Adrenal gland (tissue), 12 donors: ENCODE measurements around the gene HMGCS2. TPM values are rescaled to one million over a fixed set of nuclear protein-coding genes. Genes with fewer than 3 reads are reported as not detected.

Experiments used
- DNase-seq, 7 donors: peaks; one replicate each; pipeline ENCODE4 v3.0.0-alpha.2; 2019 to 2020
- H3K27ac ChIP-seq, 5 donors: fragments of 200-600 bp; sonication (generic) in 4 of 5; 1 replicate in 3 of 5; 2 replicates in 2 of 5; pipeline versions ENCODE4 v1.5.1 to v1.8.0; 2016 to 2020; ENCODE audit warnings: mild to moderate bottlenecking in 1 of 5
- H3K27me3 ChIP-seq: fragments of 200-600 bp; 2 replicates; pipeline ENCODE4 v1.8.0; 2021
- H3K36me3 ChIP-seq, 2 donors: fragments of 200-600 bp; replicated peaks in 1 of 2; 1 replicate in 1 of 2; 2 replicates in 1 of 2; pipeline versions ENCODE4 v1.5.1 to v1.8.0; 2018 to 2022
- H3K4me1 ChIP-seq, 2 donors: fragments of 200-600 bp; replicated peaks in 1 of 2; 1 replicate in 1 of 2; 2 replicates in 1 of 2; pipeline versions ENCODE4 v1.5.1 to v1.8.0; 2018 to 2021
- H3K4me3 ChIP-seq, 4 donors: fragments of 200-600 bp; sonication (generic) in 3 of 4; one replicate each; pipeline ENCODE4 v1.5.1; 2016 to 2018
- H3K9me3 ChIP-seq, 3 donors: fragments of 200-600 bp; sonication (generic) in 1 of 3; replicated peaks in 1 of 3; 1 replicate in 2 of 3; 2 replicates in 1 of 3; pipeline versions ENCODE4 v1.5.1 to v1.8.0; 2016 to 2021
- CTCF ChIP-seq, 6 experiments: fragments of 450-650 bp in 4 of 6; fragments of 200-600 bp in 2 of 6; sonication (generic) in 1 of 6; IDR thresholded peaks; 1 replicate in 5 of 6; 2 replicates in 1 of 6; pipeline versions ENCODE4 v1.5.1 to v1.8.0; 2016 to 2021; ENCODE audit warnings: antibody characterized with exemption in 6 of 6, mild to moderate bottlenecking in 2 of 6, moderate library complexity in 1 of 6
- POLR2A ChIP-seq, 2 donors: fragments of 450-650 bp; IDR thresholded peaks; one replicate each; pipeline ENCODE4 v1.6.1; 2017; ENCODE audit warnings: antibody characterized with exemption in 2 of 2, mild to moderate bottlenecking in 2 of 2, moderate library complexity in 1 of 2
- WGBS, 4 donors: extraction: QIAGEN DNeasy Blood & Tissue Kit in 2 of 4; methylation state at CpG; one replicate each; pipeline versions ENCODE4 v1.1.5 to v1.1.7; 2013 to 2017; 5-methylcytosine and 5-hydroxymethylcytosine counted together
- intact Hi-C, 2 donors: fragments of 100-400 bp; cut with DNase I; formaldehyde crosslinking; loops; one replicate each; pipeline versions ENCODE4 v1.14.1 to v1.15.0; 2022 to 2023
- polyA plus RNA-seq, 3 donors: library from polyadenylated mRNA; stranded (reverse); fragments of 200-250 nt in 2 of 3; fragments of 350-450 nt in 1 of 3; fragmentation: Illumina TruSeq in 1 of 3; extraction: RNeasy Lipid Tissue Mini Kit (QIAGEN cat#74804) in 1 of 3; gene quantifications; one replicate each; pipeline ENCODE4 v1.2.3, GENCODE V29; 2013 to 2014
- total RNA-seq, 9 donors: library from RNA; depleted of rRNA in 4 of 9; stranded (reverse); fragments of >200 nt in 4 of 9; fragments of 120-200 nt in 1 of 9; fragmentation: NEBNext Ultra II Directional in 1 of 9; extraction: Animal tissue kit (Norgen Biotek cat#: 25700) in 1 of 9; gene quantifications; one replicate each; pipeline versions ENCODE4 v1.1.0 to v1.2.4, GENCODE V29; 2013 to 2023
- donor health status: healthy with polysubstance abuse.
- donor health status: Bipolar disorder and iron deficiency.
- donor health status: DM: yes; HTN: yes; CAD: no.
- donor health status: DM: no; HTN: no; CAD: no.
- donor health status: DM: no; HTN: no; CAD: no.
- donor health status: DM: yes; HTN: yes; CAD: no.

The HMGCS2 gene
- total and polyA plus RNA-seq, 12 donors = 0.30 to 0.68 (median 0.34) TPM; not detected in 5

GRCh38 chr1:119743308-119743707 lies 25.4 kb downstream of the HMGCS2 start:
- WGBS, 4 donors = 55 to 83% (median 65%) methylated on average over 1 to 3 of the region's 3 CpGs; no CpG with 5 or more reads in 1 of the 4 donors
- Histone ChIP-seq H3K27ac (no peak overlapping the region), H3K9me3 (no peaks in the 10 kb centered on the region), H3K4me1 (peaks cover 0 to 4% of the 10 kb centered on the region in 2 donors), H3K4me3 (no peak overlapping the region), H3K36me3 (no peaks in the 10 kb centered on the region), H3K27me3 (no peaks in the 10 kb centered on the region)
- intact Hi-C loops = no loop called here
- TF ChIP-seq POLR2A (IDR thresholded peaks at IDR 0.05) (no peak), CTCF (IDR thresholded peaks at IDR 0.05) (no peak)
- DNase-seq = no peak

- Histone ChIP-seq H3K4me1 (peaks cover 0 to 4% of the 10 kb centered on the region in 2 donors), H3K27ac (no peak overlapping the region), H3K36me3 (no peaks in the 10 kb centered on the region), H3K27me3 (no peaks in the 10 kb centered on the region), H3K9me3 (no peaks in the 10 kb centered on the region), H3K4me3 (no peak overlapping the region)
- DNase-seq = no peak
- 77 to 100% (median 86%) methylated on average over 1 to 7 of the region's 7 CpGs for WGBS, 4 donors
- intact Hi-C loops = no loop called here
- TF ChIP-seq CTCF (IDR thresholded peaks at IDR 0.05) (no peak), POLR2A (IDR thresholded peaks at IDR 0.05) (no peak)
Measured at GRCh38 chr1:119742677-119743076, 26.0 kb downstream of the HMGCS2 start.

GRCh38 chr1:119742202-119742601 lies 26.5 kb downstream of the HMGCS2 start:
- Histone ChIP-seq H3K4me1 (peaks cover 0 to 4% of the 10 kb centered on the region in 2 donors), H3K4me3 (no peak overlapping the region), H3K36me3 (no peaks in the 10 kb centered on the region), H3K9me3 (no peaks in the 10 kb centered on the region), H3K27ac (no peak overlapping the region), H3K27me3 (no peaks in the 10 kb centered on the region)
- intact Hi-C loops = no loop called here
- WGBS, 4 donors = 85 to 94% (median 87%) methylated on average over 7 of the region's 7 CpGs
- TF ChIP-seq POLR2A (IDR thresholded peaks at IDR 0.05) = no peak
- no peak for TF ChIP-seq CTCF (IDR thresholded peaks at IDR 0.05)
- no peak for DNase-seq

GRCh38 chr1:119740896-119741780 lies 27.6 kb downstream of the HMGCS2 start:
- WGBS, 4 donors = 85 to 91% (median 89%) methylated on average over 9 to 13 of the region's 13 CpGs

More at GRCh38 chr1:119740896-119741780, 27.6 kb downstream of the HMGCS2 start:
- Histone ChIP-seq H3K4me1 (peaks cover 0 to 4% of the 10 kb centered on the region in 2 donors), H3K4me3 (no peak overlapping the region), H3K27ac (no peak overlapping the region), H3K9me3 (no peaks in the 10 kb centered on the region), H3K36me3 (no peaks in the 10 kb centered on the region), H3K27me3 (no peaks in the 10 kb centered on the region)
- TF ChIP-seq POLR2A (IDR thresholded peaks at IDR 0.05) = no peak
- no peak for TF ChIP-seq CTCF (IDR thresholded peaks at IDR 0.05)
- DNase-seq = no peak
- intact Hi-C loops = no loop called here
